GM21447 (cell line): ENCODE data around the gene ANO8.
"Not testable (repeated sequence)": the region's sequence is repeated elsewhere in the genome, so short reads cannot be mapped to it uniquely, and the experiment has no call there.

Experiments used
- ATAC-seq: cut with Tn5 transposase; IDR thresholded peaks from one replicate; pipeline ENCODE4 v1.9.1; 2021; ENCODE audit not compliant: unreplicated experiment

The ANO8 gene

GRCh38 chr19:17334414-17335409 lies at the start of gene ANO8:
Gene ANO8, minus strand, starts transcription at chr19:17334855. Its CDS starts 185 bp downstream, at chr19:17334670.
- ATAC-seq = peak; percentile 42

- no peak for ATAC-seq
Observed at GRCh38 chr19:17380426-17381138, 45.9 kb upstream of the ANO8 start.

- no peak for ATAC-seq
Observed at GRCh38 chr19:17379221-17379631, 44.6 kb upstream of the ANO8 start.

- no peak for ATAC-seq
Observed at GRCh38 chr19:17378271-17378670, 43.6 kb upstream of the ANO8 start.

GRCh38 chr19:17376935-17377600 lies 42.4 kb upstream of the ANO8 start, which contains the start of gene PLVAP:
Gene PLVAP, minus strand, starts transcription at chr19:17377342. Its CDS starts 54 bp downstream, at chr19:17377288.
- no peak for ATAC-seq

- peak; percentile 92 for ATAC-seq
Observed at GRCh38 chr19:17370026-17370587, 35.5 kb upstream of the ANO8 start.

GRCh38 chr19:17365361-17365760 lies 30.7 kb upstream of the ANO8 start:
- ATAC-seq = no peak

- not testable (repeated sequence) for ATAC-seq
Observed at GRCh38 chr19:17363852-17364605, 29.4 kb upstream of the ANO8 start.

GRCh38 chr19:17359905-17360800 lies 25.5 kb upstream of the ANO8 start:
- ATAC-seq = no peak

GRCh38 chr19:17358395-17358794 lies 23.7 kb upstream of the ANO8 start:
- ATAC-seq = no peak

- no peak for ATAC-seq
Observed at GRCh38 chr19:17357724-17358123, 23.1 kb upstream of the ANO8 start.

GRCh38 chr19:17357078-17357666 lies 22.5 kb upstream of the ANO8 start:
- no peak for ATAC-seq

GRCh38 chr19:17353386-17353785 lies 18.7 kb upstream of the ANO8 start:
- no peak for ATAC-seq

GRCh38 chr19:17352608-17353280 lies 18.1 kb upstream of the ANO8 start:
- ATAC-seq = no peak

GRCh38 chr19:17351815-17352435 lies 17.3 kb upstream of the ANO8 start:
- ATAC-seq = no peak

- ATAC-seq = no peak
Observed at GRCh38 chr19:17348700-17349099, 14.0 kb upstream of the ANO8 start.

- no peak for ATAC-seq
Observed at GRCh38 chr19:17347877-17348276, 13.2 kb upstream of the ANO8 start.

GRCh38 chr19:17347361-17347760 lies 12.7 kb upstream of the ANO8 start:
- ATAC-seq = no peak
